HG03039 (cell line): ENCODE measurements around the gene STAT2.
"Not testable (repeated sequence)": the region's sequence is repeated elsewhere in the genome, so short reads cannot be mapped to it uniquely, and the experiment has no call there.

Experiments used
- ATAC-seq: cut with Tn5 transposase; IDR thresholded peaks from one replicate; pipeline ENCODE4 v1.9.1; 2021; ENCODE audit warnings: mild to moderate bottlenecking, moderate library complexity; ENCODE audit not compliant: unreplicated experiment

Gene STAT2

DNA sequence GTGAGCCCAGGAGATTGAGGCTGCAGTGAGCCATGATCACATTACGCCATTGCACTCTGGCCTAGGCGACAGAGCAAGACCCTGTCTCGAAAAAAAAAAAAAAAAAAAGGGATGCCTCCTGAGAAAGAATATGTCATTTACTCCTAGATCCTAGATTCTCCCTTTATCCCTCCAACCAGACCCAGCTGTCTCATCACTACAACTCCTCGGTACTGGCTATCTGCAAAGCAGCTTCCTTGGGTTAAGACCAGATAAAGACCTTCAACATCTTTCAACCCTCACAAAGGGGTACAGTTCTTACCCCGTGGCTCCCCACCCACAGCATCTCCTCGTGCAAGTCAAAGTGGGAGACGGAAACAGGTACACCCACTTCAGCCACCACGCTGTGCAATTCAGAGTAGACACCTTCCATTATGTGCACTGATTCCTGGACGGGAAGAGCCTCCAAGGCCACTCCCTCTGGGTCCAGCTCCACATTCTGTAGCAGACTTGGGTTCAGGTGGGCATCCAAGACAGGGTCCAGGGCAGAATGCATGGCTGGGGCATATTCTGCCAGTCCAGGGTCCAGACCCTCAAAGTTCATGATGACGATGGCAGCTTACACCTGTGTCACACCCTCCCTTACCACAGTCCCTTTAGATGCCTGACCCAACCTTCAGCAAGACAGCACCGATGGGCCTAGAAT, 27.3 kb downstream of the STAT2 start:
- ATAC-seq, result no peak

DNA sequence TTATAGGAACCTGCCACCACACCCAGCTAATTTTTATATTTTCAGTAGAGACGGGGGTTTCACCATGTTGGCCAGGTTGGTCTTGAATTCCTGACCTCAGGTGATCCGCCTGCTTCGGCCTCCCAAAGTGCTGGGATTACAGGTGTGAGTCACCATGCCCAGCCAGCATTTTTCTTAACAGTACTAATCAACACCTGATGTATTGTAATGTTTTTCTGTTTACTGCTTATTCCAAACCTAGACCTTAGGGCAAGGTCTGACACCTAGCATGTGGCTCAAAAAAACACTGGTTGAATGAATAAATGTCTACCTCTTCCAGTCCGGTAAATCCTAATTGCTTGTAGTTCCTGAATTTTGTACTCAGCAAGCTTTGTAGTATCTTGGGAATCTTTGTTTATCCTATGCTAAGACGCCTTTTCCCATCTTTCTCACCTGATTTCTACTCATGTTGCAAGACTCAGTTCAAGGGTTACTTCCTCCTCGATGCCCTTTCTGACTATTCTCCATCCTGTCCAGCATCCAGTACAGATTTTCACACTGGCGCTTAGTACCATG, 28.9 kb downstream of the STAT2 start:
- ATAC-seq, result no peak

DNA sequence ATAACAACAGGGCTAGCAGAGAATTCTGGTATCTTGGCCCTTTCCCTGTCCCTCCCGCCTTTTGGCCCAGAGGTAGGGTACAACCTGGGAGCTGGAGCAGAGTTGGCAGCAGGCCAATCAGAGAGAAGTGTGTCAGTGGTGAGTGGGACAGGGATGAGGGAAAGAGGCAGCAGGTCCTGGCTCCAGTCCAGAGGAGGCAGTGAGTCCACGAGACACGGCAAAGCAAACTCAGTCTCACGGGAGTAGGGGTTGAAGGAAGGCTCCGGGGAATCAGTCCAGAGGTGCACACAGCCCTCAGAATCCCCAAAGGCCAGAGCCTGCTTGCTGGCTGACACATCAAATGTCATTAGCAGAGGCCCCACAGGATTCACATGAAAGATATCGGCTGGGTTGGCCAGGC, 33.4 kb downstream of the STAT2 start:
- ATAC-seq, result no peak

DNA sequence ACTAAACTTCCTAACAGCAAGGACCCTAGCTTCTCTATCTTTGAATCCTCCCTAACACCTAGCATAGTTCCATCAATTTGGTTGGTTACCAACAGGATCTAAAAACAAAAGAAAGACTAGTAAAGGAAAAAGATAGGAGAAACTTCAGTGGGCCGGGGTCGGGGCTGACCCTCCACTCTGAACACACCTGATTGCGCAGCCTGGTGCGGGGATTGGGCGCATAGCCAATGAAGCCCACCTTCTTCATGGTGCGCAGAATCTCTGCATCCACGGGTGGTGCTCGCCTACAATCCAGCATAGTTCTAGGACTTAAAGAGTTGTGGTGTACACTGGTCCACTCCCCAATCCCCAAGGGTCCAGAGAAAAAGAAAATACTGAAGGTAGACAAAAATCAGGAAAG, 33.8 kb downstream of the STAT2 start:
- ATAC-seq, result no peak

DNA sequence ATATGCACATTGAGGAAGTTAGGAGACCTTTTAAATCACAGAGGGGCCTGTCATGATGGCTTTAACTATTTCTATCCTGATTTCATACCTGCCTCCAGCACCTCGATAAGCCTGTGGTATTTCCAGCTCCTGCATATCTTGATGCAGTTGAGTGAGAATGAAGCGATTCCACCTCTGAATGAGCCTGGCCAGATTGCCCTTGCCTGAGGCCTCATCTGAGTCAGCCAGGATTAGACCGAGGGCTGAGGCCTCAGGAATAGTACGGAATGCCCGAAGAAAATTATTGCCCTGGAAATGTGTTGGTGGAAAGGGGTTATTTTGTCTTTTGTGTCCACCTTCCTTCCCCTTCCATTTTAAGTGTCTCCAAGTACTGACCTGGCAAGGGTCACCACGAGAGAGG, 35.7 kb downstream of the STAT2 start:
- ATAC-seq, result no peak

DNA sequence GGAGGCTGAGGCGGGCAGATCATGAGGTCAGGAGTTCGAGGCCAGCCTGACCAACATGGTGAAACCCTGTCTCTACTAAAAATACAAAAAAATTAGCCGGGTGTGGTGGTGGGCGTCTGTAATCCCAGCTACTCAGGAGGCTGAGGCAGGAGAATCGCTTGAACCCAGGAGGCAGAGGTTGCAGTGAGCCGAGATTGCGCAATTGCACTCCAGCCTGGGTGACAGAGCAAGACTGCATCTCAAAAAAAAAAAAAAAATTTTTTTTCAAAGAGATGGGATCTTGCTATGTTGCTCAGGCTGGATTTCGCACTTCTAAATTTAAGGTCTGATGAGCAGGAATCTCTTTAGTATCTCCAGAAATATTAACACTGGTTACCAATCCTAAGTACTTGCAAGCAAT, 38.3 kb downstream of the STAT2 start:
- not testable (repeated sequence) for ATAC-seq

DNA sequence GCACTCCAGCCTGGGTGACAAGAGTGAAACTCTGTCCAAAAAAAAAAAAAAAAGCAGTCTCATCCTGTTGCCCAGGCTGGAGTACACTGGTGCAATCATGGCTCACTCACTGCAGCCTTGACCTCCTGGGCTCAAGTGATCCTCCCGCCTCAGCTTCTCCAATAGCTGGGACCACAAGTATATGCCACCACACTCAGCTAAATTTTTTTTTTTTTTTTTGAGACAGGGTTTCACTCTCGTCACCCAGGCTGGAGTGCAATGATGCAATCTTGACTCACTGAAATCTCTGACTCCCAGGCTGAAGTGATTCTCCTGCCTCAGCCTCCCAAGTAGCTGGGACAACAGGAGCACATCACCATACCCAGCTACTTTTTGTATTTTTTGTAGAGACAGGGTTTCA, 38.9 kb downstream of the STAT2 start:
- no peak for ATAC-seq

DNA sequence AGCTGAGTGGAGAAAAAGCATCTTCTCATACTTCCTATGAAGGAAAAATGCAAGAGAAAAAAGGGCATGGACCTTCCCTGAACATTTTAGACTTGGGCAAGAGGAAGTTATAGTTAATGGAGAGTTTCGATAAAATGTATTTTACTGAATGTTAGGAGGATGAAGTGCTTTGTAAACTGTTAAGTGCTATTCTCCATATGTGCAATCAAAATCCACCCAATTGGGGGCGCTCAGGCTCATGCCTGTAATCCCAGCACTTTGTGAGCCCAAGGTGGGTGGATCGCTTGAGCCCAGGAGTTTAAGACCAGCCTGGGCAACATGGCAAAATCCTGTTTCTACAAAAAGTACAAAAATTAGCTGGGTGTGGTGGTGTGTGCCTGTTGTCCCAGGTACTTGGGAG, 42.2 kb downstream of the STAT2 start:
- ATAC-seq, result no peak

DNA sequence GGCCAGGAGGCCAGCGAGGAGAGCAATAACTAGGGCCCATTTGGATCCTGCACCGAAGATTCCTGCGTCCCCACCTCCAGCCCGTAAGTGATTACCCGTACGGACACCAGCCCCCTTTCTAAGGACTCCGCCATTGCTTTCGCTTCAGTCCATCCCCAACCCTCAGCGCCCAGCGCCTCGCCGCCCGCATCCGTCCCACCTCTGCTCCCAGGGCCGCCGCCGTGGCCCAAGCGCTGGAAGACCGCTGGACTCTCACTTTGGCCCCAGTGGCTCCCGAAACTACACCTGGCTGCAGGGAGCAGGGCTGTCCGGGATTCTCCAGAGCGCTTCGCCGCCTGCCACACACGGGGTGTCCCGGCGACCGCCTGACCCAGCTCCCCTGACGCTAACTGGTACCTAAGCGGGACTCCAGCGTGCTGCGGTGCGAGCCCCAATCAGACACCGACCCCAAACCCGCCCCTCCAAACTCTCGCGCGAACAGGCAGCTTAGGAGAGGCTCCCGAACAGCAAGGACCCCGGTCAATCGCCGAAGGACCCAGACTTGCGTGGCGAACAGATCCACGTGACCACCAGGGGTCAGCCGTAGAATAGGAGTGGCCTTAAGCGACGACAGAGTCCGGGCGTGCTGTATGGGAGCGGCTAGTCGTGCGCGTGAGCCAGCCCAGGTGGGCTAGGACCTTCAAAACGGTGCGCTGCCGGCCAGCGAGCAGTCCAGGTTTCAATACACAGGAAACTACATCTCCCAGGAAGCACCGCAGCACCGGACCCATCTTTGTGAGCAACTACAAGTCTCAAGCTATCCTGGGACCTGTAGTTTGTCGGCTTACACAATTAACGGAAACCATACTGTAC, 44.1 kb downstream of the STAT2 start, which contains the start of gene CNPY2:
Gene CNPY2 (minus strand): TSS at position 367 of the 852 bp plus-strand sequence. CDS start 771 bp downstream, outside the sequence.
- ATAC-seq, result peak; percentile 80

DNA sequence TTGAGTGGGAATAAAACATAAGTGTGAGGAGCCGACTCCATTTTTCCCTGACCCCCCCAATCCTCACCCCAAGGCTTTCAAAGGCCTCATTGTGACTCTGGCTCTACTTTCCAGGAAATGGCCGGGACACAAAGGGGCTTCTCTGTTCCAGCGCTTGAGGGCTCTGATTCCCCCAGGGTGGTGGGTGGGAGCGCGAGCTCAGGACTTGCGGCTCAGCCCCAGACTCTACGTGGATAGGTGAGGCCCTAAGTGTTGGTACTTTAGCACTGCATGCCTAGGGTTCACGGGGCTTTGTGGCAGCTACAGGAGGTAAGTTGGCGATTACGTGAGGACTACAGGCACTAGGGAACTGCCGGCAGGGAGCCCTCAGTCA, 44.7 kb downstream of the STAT2 start:
- no peak for ATAC-seq

DNA sequence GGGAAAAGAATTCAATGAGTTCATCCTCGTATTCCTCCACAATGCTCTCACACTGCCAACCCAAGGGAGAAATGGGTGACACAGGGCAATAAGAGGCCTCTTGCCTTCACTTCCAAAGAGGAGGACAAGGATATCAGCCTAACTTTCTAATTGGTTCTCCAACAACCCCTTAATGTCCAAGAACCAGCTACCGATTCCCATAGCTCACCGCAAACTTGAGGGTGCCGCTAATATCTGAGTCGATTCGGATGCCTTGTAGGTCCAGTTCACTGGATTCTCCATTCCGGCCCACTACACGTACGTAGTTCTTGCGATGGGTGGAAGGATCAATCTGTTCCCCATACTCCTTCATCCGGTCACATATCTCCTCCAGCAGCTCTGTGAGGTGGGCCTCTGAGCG, 48.9 kb downstream of the STAT2 start:
- no peak for ATAC-seq

DNA sequence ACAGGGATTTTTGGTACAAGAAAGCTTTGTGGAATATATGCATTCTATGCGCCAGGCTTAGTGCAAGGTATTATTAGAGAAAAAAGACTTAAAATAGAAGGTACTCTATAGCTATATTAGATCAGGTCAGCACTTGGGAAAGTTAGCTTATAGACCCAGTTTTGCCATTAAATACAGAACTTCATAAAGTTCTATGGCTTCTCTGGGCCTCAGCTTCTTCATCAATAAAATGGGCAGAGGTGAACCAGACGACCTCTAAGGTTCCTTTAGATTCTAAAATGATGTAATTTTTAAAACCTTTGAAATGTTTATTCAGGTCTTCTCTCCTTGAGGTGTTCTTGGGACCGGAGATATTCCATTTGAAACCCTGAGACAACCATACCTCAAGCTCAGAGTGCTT, 51.2 kb downstream of the STAT2 start:
- ATAC-seq, result no peak

DNA sequence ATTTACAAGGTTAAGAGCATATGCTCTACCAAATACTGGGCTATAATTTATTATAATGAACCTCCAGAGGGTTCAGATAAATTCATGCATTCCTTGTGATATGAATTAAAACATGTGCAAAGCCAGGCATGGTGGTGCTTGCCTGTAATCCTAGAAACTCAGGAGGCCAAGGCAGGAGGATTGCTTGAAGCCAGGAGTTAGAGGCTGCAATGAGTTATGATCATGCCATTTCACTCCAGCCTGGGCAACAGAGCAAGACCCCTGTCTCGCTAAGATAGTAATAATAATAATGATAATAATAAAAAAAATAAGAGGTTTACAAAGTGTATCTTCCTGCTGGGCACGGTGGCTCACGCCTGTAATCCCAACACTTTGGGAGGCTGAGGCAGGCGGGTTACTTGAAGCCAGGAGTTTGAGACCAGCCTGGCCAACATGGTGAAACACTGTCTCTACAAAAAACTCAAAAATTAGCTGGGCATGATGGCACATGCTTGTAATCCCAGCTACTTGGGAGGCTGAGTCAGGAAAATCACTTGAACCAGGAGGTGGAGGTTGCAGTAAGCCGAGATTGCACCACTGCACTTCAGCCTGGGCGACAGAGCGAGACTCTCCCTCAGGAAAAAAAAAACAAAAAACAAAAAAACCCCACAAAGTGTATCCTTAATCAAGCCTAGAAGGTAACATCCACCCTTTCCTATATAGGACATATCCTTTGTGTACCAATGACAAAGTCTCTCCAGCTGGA, 52.5 kb downstream of the STAT2 start:
- ATAC-seq, result no peak

DNA sequence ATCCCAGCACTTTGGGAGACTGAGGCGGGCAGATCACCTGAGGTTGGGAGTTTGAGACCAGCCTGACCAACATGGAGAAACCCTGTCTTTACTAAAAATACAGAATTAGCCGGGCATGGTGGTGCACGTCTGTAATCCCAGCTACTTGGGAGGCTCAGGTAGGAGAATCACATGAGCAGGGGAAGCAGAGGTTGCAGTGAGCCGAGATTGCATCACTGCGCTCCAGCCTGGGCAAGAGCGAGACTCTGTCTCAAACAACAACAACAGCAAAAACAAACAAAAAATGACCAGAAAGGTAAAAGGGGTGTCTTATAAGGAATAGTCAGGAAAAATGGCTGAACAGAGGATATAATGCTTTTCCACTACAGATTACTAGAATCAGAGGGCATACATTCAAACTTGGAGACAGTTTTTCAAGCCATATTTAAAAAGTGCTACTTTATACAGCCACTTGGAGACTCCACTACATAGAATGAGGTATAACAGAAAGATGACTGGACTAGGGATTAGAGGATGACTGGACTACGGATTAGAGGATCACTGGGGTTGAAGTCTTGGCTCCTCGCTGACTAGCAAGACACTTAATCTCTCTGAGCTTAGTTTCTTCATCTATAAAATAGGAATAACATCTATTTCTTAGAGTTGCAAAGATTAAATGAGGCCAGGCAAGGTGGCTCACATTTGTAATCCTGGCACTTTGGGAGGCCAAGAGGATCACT, 54.9 kb downstream of the STAT2 start:
- no peak for ATAC-seq

DNA sequence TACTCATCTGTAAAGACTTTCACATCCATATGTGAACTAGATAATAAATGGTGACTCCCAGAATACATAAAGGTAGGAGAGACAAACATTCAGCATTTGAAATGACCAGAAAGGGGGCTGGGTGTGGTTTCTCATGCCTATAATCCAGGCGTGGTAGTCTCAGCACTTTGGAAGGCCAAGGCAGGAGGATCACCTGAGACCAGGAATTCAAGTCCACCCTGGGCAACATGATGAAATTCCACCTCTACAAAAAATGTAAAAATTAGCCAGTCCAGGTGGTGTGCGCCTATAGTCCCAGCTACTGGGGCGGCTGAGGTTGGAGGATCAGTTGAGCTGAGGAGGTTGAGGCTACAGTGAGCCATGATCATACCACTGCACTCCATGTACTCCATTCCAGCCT, 55.6 kb downstream of the STAT2 start:
- no peak for ATAC-seq

DNA sequence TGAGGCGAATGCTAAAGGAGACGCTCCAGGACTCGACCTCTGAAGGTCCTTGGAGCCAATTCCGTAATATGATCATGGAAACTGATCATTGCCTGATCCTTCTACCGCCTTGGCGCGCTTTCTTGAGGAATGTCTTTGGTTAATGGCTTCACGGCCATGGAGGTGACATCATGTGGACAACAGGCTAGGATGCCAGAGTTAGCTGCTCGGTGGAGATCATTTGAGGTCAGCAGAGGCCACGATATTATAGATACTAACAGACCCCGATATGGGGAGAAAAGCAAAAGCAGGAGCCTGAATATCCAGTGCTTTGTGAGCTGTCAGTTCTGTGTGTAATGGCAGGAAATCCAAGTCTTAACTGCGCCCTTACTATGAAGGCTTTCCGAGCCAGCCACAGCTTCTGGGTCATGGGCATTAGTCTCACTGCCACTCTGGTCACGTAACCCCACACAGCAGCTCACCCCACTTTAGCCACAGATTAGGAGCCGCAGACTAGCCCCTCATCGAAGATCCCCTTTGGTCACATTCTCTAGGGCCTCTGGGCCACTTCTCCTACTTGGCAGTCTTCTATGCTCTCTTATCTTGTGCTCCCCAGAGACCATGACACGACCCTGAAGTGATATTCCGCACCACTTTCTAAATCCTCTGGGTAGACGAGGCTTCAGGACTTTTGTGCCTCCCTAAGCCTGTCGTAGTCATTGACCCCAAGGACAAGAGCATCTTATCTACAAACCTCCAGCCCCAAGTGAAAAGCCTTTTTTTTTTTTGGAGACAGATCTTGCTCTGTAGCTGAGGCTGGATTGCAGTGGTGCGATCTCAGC, 59.1 kb downstream of the STAT2 start:
- ATAC-seq, result no peak

DNA sequence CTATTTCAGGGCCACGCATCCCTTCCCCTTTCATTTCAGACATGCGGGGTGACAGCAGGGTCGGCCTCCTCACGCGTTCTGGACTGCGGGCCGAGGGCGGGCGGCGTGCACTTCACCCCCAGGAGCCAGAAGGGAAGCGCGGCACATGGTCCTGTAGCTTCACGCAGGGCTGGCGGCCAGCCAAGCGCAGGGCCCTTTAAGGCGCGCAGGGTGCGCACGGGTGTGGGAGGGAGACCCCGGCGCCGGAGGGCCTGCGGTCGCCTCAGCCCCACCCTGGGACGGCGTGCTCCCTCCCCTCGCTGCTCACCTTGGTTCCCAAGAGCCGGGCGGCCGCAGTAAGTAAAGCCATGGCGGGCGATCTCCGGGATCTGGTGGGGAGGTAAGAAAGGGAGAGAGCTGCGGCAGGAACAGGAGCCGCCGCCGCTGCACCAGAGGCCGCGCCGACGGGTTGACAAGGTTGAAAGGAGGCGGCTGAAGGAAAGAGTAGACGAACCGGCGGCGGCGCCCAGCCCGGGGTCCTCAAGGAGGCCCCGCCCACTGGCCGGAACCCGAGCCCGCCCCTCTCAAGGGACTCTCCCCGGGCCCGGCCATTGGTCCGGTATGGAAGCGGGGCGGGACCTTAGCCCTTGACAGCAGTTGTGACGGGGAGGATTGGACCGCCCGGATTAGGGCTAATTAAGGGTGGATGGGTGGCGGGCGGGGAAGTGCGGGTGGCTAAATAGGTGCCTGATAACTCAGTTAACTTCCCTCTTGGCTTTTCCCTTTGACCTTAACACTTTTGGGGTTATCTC, 59.9 kb downstream of the STAT2 start, which contains the start of gene CS:
Gene CS (minus strand): TSS at position 478 of the 791 bp plus-strand sequence. CDS start 129 bp downstream, at position 349.
- peak; percentile 94 for ATAC-seq

DNA sequence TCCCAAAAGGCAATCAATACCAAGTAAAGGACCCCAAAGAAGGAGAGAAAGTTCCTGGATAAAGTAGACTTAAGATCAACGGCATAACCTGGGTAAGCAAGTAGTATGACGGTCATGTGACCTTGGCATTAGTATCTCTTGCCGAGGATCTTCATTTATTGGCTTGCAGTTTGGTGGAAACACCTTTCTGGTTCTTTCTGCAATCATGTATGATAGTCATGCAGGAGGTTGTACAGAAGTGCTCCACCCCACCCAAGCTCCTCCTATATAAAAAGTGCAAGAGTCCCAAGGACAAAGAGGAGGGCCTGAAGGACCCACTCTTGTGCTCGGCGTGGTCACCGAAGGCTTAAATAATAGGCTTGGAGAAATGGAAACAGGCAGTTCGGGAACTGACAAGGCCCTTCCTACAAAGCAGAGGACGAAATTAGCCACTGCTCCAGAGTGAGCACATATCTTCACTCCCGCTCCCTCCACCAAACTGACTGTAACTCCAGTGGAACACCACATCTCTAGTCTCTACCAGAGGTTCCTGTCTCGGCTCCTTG, 60.5 kb downstream of the STAT2 start:
- peak; percentile 2 for ATAC-seq

DNA sequence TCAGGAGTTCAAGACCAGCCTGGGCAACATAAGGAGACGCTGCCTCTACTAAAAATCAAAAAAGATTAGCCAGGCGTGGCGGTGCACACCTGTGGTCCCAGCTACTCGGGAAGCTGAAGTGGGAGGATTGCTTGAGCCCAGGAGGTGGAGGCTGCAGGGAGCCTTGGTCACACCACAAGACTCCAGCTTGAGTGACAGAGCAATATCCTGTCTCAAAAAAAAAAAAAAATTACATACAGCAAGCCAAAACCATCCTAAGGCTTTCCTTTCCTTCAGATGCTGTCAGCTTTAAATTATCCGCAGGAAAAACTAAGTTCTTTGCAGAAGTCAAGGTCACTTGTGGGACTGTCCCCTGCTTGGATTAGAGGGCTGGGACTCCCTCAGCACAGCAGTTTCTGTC, 61.1 kb downstream of the STAT2 start:
- ATAC-seq, result no peak
